ENCODE results near the gene PRDM5.
A peak's percentile ranks its signal among the peaks of the same experiment; 100 is the strongest.

Gene PRDM5

DNA sequence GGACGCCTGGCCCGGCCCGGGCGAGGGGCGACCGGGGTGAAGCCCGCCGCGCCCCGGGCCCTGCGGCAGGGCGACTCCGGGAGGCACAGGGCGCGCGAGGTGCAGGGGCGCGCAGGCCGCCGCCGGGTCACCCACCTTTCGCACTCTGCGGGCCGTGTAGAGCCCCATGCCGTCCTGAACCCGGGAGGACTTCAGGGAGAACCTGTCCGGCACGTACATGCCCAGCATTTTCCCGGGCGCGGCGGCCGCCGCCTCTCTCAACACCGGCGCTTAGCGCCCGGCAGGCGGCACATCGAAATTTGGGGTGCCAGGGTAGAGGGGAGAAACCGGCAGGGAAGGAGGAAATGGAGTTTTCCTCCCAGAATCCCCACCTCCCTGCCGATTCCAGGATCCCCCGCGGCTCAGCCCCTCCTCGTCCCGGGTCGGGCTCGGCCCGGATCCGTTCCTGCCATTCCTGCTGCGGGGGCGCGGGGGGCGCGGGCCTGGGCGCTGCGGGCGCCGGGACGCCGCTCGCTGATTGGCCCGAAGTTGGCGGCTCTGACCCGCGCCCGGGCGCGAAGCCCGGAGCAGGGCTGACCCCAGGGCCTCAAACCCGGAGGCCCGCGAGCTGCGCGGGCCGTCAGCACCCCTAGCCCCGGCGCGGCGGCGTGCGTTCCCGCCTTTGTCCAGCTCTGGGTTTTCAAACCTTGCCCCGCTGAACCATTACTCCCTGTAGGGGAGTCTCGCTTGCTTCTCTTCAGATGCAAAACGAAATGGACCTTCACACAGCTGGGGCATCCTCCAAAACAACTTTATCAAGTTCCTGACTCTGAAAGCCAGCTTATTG, at the start of gene PRDM5:
Gene PRDM5 (minus strand): TSS at position 346 of the 826 bp plus-strand sequence. CDS start 118 bp downstream, at position 228.
- DNase-seq, result peak; percentile 43

DNA sequence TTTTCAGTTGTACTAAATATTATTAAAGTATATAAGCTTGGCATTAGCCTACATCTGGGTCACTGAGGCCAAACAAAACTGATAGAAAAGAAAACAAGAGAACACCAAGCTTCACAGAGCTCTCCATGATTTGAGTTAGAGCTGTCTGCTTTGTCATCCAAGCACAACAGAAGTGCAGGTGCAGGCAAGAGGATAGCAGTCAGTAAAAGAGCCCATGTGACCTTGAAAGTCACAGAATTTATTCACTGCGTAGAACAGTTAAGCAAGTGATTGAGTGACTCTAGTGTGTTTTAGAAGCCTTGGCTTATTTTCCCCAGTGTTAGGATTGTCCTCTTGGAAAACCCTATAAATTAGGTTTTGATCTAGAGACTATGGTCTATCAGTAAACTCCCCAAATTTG, 49.4 kb upstream of the PRDM5 start:
- DNase-seq, result no peak

GRCh38 chr4:120965938-120966337, 43.4 kb upstream of the PRDM5 start:
- no peak for DNase-seq

DNA sequence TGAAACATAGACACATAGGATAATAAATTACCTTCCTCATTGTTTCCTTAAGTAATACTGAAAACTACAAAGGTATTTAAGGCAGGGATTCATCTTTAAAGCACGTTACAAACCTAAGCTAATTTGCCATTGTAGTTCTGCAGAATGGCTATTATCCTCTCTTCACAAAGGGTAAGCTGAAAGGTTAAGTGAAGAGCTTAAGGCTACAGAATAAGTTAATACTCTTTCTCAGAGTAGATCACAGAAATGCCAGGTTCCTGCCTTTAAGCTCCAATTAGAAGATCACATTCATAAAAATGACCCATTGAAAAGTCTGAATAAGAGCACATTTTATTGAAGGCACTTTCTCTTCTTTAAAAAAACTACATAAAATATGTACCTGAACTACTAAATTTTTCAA, 42.1 kb upstream of the PRDM5 start:
- no peak for DNase-seq

- DNase-seq, result no peak
Observed at GRCh38 chr4:120963449-120963848, 40.9 kb upstream of the PRDM5 start.

- DNase-seq, result no peak
Observed at GRCh38 chr4:120960656-120961267, 38.2 kb upstream of the PRDM5 start.

- DNase-seq, result no peak
Observed at GRCh38 chr4:120948382-120948781, 25.9 kb upstream of the PRDM5 start.

GRCh38 chr4:120942776-120943175, 20.2 kb upstream of the PRDM5 start:
- DNase-seq, result no peak

- no peak for DNase-seq
Observed at GRCh38 chr4:120940547-120940946, 18.0 kb upstream of the PRDM5 start.

- DNase-seq, result no peak
Observed at GRCh38 chr4:120939693-120940092, 17.2 kb upstream of the PRDM5 start.

DNA sequence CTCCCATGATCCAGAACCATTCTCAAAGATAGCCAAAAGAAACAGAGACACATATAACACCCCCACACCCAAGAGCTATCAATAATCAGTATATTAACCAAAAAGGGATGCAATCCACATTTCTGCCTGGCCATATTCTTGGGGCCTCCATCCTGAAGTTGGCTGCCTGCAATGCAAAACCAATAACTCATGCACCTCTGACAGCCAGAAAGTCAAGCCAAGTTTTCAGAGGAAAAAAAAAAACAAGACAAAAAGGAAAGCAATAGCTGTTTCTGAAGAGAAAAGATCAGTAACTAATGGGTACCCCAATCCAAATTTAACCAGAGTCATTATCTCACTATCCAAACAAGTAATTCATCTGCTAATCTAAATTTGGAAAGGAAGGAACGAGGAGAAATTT, 7.3 kb upstream of the PRDM5 start:
- no peak for DNase-seq

DNA sequence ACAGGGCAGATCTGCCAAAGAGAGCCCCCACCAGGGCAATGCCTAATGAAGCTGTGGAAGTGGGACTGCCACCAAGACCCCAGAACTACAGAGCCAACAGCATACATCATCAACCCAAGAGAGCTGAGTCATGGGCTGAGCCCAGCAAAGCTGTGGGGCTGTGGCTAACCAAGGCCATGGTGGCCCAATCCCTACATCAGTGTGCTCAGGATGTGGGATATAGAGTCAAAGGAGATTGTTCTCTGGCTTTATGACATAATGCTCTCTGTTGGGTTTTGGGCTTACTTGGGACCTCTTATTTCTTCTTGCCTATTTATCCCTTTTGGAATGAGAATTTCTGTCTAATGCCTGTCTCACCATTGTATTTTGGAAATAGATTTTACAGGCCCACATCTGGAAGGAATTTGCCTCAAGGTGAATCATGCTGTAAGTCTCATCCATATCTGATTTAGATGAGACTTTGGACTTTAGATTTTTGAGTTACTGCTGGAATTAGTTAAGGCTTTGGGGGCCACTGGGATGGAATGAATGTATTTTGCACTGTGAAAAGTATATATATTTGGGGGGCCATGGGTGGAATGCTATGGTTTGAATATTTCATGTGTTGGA, 5.4 kb upstream of the PRDM5 start:
- DNase-seq, result no peak

- no peak for DNase-seq
Observed at GRCh38 chr4:120926358-120927025, 4.0 kb upstream of the PRDM5 start.

GRCh38 chr4:120924931-120925330, 2.4 kb upstream of the PRDM5 start:
- DNase-seq, result no peak

DNA sequence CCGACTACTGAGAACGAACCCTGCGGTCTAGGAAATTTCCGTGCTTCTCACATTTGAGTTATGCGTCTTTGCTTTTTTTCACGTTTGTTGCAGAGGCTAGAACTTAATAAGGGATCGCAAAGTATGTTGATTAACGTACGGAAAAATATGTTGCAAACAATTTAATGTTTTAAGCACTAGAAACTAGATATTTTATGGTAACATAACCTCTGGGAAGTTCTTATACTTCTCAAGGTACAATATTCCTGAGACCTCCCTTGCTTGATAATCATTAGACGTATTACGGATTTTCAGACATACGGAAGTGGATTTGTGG, 639 bp upstream of the PRDM5 start:
- DNase-seq, result no peak

GRCh38 chr4:120921456-120922380, 808 bp downstream of the PRDM5 start:
- peak; percentile 64 for DNase-seq

DNA sequence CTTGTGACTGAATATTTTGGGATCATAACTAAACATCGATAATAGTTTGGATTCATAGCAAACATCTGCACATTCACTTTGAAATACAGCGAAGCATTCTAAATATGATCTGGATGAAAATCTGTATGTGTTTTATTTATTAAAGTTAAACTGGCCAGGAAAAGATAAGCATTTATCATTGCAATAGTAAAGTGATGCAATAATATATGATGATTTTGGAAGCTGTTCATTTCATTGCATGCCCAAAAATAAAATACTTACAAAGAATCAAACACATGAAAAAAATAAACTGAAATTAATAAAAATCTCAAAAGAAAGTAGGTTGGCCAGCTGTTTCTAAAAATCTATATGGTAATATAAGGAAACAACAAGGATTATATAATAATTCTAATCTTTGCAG, 1.9 kb downstream of the PRDM5 start:
- DNase-seq, result no peak

GRCh38 chr4:120919358-120919757, 3.2 kb downstream of the PRDM5 start:
- no peak for DNase-seq

- DNase-seq, result no peak
Observed at GRCh38 chr4:120918788-120919187, 3.7 kb downstream of the PRDM5 start.

- DNase-seq, result no peak
Observed at GRCh38 chr4:120918092-120918491, 4.4 kb downstream of the PRDM5 start.

- no peak for DNase-seq
Observed at GRCh38 chr4:120916937-120917336, 5.6 kb downstream of the PRDM5 start.

DNA sequence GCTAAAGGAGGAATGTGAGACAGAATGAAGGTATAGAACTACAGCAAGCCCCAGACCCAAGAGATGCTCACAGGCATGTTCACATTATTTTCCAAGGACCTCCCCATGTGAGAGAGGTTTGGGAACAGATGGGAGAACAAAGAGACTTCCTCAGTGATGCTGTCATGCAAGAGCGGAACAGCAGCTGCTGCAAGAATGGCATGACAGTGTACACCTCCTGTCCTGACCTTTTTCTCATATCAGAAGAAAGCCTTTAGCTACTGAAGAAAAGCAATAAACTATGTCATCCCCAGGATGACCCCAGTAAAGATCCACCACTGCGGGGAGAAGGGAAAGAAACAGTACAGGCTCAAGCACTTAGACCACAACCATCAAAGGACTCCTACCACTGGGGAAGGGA, 7.2 kb downstream of the PRDM5 start:
- no peak for DNase-seq

- DNase-seq, result no peak
Observed at GRCh38 chr4:120903419-120903818, 19.1 kb downstream of the PRDM5 start.

All from HCEC 1CT (cell line).